Thyroid gland (tissue), 4 donors: ENCODE measurements around the gene HERPUD1.

Source experiments
- POLR2A ChIP-seq, 2 donors: fragments of 450-650 bp; IDR thresholded peaks; one replicate each; pipeline ENCODE4 v1.6.1; 2017; ENCODE audit warnings: antibody characterized with exemption in 2 of 2, mild to moderate bottlenecking in 2 of 2, moderate library complexity in 1 of 2
- TF ChIP-seq, protein P1 (sequence below), 6 experiments: fragments of 200-600 bp in 3 of 6; fragments of 450-650 bp in 3 of 6; sonication (generic) in 3 of 6; IDR thresholded peaks; one replicate each; pipeline ENCODE4 v1.5.1; 2016 to 2019; ENCODE audit warnings: antibody characterized with exemption in 6 of 6, mild to moderate bottlenecking in 2 of 6, inconsistent platforms in 1 of 6, moderate library complexity in 1 of 6

DNA sequence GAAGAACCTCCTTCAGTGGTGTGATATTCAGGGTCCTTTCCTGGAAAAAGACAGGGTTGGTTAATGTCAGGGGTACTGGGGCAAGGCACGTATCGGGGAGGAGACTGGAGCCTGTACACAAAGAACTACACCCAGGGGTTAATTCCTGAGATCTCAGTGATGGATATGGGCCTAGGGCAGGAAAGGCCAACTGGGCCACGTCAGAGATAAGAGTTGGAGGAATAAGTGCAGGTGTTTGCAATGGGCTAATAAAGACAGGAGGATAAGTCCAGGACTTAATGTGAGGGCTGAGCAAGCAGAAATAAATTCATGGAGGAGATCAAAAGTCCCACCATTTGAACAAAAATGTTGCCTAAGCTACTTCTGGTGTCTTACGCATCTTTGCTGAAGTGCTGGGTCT, 10.4 kb upstream of the HERPUD1 start:
- TF ChIP-seq, protein P1, sequence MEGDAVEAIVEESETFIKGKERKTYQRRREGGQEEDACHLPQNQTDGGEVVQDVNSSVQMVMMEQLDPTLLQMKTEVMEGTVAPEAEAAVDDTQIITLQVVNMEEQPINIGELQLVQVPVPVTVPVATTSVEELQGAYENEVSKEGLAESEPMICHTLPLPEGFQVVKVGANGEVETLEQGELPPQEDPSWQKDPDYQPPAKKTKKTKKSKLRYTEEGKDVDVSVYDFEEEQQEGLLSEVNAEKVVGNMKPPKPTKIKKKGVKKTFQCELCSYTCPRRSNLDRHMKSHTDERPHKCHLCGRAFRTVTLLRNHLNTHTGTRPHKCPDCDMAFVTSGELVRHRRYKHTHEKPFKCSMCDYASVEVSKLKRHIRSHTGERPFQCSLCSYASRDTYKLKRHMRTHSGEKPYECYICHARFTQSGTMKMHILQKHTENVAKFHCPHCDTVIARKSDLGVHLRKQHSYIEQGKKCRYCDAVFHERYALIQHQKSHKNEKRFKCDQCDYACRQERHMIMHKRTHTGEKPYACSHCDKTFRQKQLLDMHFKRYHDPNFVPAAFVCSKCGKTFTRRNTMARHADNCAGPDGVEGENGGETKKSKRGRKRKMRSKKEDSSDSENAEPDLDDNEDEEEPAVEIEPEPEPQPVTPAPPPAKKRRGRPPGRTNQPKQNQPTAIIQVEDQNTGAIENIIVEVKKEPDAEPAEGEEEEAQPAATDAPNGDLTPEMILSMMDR (IDR thresholded peaks at IDR 0.05): no peak
- TF ChIP-seq POLR2A (IDR thresholded peaks at IDR 0.05): no peak
